Urothelium cell line (cell line): ENCODE data around the gene SELENOK.
A peak's percentile ranks its signal among the peaks of the same experiment; 100 is the strongest.

ENCODE experiments used
- DNase-seq: peaks from one replicate; pipeline ENCODE4 v3.0.0; 2011; ENCODE audit warnings: low spot score, mixed read lengths
- FAIRE-seq: peaks from 2 replicates; lab custom pipeline; 2011; peaks lifted over from hg19 to GRCh38; lab: Jason Lieb, UNC

Gene SELENOK

GRCh38 chr3:53884623-53885022 is 7.0 kb downstream of the SELENOK start:
- no peak for DNase-seq
- no peak for FAIRE-seq

DNA sequence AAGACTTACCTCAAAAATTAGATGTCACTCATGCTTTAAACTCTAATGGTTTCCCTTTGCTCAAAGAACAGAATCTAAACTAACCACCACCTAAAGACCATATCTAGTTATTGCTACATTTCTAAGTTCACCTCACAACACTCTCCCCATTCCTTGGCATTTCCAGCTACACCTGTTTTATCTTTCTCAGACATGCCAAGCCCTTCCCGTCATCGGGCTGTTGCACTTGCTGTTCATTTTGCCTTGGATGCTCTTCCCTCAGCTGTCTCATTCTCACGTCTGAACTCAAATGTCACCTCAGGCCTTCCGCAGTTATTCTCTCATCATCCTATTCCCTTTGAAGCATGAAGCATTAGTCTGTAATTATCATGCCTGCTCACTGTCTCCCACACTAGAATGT is 8.7 kb downstream of the SELENOK start:
- DNase-seq (no peak), FAIRE-seq (no peak)

DNA sequence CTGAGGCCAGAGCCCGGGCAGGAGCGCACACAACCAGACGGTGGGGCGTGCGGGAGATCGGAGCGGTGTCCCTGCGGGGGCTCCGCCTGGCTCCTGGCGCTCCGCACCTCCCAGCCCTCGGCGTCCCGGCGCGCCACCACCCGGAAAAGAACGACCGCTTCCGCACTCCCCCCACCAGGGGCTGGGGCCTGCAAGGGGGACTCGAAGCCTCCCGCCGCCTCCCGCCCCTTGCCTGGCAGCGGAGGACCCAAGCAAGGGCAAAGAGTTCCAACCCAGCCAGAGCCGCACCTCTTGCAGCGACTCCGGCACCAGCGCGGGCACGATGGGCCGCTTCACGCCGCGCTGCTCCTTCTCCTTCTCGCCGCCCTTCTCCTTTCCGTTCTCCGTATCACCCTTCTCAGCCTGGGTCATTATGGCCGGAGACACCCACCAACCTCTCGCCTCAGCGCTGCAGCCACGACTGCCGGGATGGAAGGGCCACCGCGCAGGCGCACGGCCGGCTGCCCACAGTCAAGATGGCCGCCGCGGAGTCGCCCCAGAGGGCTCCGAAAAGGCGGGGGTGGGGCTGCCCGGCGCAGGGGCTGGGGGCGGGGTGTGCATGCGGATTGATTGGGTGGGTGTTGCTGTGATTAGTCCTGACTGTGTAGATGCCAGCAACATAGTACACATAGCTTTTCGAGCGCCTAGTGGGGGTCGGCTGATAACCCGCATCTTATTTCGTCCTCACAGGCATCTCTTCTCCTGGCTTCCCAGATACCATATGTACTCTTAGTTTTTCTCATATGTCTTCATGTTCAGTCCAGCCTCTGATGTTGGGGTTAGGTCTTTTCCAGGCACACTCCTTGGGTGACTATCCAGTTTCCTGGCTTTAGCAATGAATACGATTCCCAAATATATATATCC is 9.7 kb downstream of the SELENOK start, which contains the start of gene ACTR8:
Gene ACTR8, minus strand, starts transcription at position 462 of the 903 bp plus-strand sequence. Its CDS starts 51 bp downstream, at position 411.
- no peak for FAIRE-seq
- DNase-seq: peak; percentile 93

DNA sequence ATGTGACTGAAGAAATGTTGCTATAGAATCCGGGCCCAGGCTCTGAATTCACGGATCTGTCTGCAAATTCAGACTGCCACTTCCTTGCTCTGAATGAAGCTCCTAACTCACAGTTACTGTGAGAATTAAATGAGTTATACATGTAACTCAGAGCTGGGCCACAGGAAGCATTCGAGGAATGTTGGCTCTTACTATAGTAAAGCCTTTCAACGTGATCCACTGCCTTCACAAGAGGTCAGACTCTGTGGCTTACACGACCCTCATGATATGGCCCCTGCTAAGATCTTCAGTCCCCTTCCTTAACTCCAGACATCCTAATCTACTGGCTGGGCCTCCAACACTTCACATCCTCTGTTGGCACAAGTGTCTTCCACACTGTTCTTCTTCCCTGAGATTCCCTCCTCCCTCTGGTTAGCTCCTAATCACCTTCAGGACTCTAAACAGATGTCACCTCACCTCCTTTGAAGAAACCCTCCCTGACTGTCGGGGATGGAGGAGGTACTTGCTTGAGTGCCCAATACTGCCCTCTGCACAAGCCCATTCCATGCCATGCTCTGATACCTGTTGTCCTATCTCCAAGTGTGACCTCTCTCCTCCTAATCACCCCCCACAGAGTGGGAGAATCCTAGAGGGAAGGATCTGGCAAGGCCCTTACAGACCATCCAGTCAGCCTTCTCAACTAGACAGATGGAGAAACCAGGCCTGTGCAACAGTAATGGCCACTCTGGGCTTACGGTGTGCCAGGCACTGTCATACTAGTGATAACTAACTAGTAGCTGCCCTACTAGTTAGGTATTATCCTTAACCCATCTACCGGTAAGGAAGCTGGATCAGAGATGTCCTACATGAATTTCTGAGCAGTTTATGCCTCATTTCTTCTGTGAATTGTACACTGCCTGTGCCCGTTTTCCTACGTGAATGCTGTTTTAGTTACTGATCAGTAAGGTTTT is 11.0 kb downstream of the SELENOK start:
- no peak for FAIRE-seq

DNA sequence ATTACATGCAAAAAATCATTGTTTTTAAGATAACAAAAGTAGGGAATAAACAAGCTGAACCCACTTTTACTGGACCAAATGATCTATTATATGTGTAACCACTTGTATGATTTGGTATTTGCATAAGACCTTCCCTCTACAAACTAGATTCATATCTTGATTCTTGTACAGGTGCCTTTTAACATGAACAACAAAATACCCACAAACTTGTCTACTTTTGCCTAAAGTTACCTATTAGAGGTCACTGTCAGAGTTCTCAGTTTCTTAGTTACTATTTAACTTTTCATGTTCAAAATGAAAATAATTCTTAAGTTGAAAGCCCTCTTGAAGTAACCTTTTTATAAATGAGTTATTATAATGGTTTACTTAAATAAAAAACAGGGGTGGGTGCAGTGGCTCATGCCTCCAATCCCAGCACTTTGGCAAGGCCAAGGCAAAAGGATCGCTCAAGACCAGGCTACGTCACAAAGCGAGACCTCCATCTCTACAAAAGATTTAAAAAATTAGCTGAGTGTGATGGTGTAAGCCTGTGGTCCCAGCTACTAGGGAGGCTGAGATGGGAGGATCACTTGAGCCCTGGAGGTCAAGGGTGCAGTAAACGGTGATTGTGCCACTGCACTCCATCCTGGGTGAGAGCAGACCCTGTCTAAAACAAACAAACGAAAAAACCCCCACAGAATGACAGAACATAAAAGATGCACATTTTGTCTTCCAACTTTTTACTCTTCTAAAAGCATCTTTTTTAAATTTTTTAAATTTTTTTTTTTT is 25.7 kb downstream of the SELENOK start:
- FAIRE-seq (no peak), DNase-seq (no peak)

More for the DNA sequence above, 11.0 kb downstream of the SELENOK start:
- DNase-seq: no peak

DNA sequence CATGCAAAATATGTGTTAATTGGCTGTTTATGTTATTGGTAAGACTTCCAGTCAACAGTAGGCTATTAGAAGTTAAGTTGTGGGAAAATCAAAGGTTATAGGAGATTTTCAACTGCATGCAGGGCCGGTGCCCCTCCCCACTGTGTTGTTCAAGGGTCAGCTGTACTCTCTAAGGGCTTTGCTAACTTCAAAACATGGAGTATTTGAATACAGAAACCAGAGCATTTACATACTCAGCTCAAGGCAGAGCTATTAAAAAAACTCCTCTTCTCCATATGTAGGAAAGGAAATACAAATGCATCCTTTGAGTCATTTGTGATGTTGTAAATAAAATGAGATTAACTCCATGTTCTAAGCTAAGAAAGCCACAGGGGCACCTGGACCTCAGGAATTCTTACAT is 28.5 kb downstream of the SELENOK start:
- DNase-seq: no peak
- FAIRE-seq: no peak

- no peak for DNase-seq
- no peak for FAIRE-seq
Observed at GRCh38 chr3:53862241-53862640, 29.4 kb downstream of the SELENOK start.

GRCh38 chr3:53860196-53860595 is 31.5 kb downstream of the SELENOK start:
- DNase-seq (no peak), FAIRE-seq (no peak)

GRCh38 chr3:53859178-53859577 is 32.5 kb downstream of the SELENOK start:
- DNase-seq (no peak), FAIRE-seq (no peak)

GRCh38 chr3:53858096-53858741 is 33.4 kb downstream of the SELENOK start:
- FAIRE-seq (no peak), DNase-seq (no peak)

- FAIRE-seq: no peak
Observed at GRCh38 chr3:53856964-53857363, 34.7 kb downstream of the SELENOK start.

GRCh38 chr3:53850895-53851294 is 40.8 kb downstream of the SELENOK start:
- no peak for FAIRE-seq
- DNase-seq: no peak

More at GRCh38 chr3:53856964-53857363, 34.7 kb downstream of the SELENOK start:
- no peak for DNase-seq

DNA sequence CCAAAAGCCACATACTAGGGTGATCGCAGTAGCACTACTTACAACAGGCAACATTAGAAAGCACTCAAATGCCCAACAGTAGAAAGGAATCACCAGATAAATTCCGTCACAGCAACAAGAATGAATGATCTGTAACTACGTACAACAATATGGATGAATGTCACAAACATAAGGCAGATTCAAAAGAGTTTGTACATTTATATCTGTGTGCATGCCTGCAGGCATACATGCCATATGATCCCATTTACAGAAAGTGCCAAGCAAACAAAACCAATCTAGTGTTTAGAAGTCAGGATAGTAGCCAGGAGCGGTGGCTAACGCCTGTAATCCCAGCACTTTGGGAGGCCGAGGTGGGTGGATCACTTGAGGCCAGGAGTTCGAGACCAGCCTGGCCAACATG is 41.7 kb downstream of the SELENOK start:
- DNase-seq: no peak
- FAIRE-seq: no peak

DNA sequence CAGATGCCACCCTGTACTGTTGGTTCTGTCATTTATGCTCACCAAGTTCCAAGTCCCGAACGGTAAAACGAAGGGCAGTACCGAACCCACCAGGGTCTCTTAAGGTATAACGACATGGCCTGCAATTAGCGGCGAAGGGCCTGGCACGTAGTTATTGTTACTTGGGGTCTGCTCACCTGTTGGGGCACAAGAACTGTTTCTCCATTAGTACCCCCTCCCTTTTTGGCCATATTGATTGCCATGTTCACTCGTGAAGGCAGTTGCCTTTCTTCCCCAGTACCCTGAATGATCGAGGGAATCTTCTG is 44.9 kb downstream of the SELENOK start:
- DNase-seq: no peak
- no peak for FAIRE-seq

GRCh38 chr3:53846134-53846850 is 45.4 kb downstream of the SELENOK start, which contains the start of the genes CHDH and IL17RB:
TSS of gene CHDH (minus strand) at chr3:53846419. CDS start at chr3:53824008, 22,411 bp downstream.
TSS of gene IL17RB (plus strand) at chr3:53846568. CDS start at chr3:53846589, 21 bp downstream.
- no peak for FAIRE-seq
- DNase-seq: peak; percentile 61

DNA sequence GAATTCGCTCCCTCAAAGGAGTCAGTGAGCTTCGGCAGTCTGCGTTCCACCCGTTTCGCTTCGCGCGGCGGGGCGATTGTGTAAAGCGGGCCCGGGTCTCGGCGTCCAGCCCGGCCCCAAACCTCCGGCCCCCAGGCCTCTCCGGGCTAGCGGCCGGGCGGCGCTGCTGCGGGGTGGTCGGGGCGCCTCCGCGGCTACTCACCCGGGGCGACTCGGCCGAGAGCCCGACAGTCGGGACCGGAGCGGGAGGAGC is 45.9 kb downstream of the SELENOK start:
- DNase-seq: no peak
- FAIRE-seq: no peak

- FAIRE-seq (no peak), DNase-seq (peak; percentile 34)
Observed at GRCh38 chr3:53845103-53845880, 46.4 kb downstream of the SELENOK start.

- FAIRE-seq (no peak), DNase-seq (no peak)
Observed at GRCh38 chr3:53844262-53845102, 47.2 kb downstream of the SELENOK start.
